Dedifferentiated amniotic fluid mesenchymal stem cell (primary cell): ENCODE data around the gene CENPB.

Experiments used
- DNase-seq: peaks from one replicate; pipeline ENCODE4 v3.0.0-alpha.2; 2016; ENCODE audit errors: extremely low spot score

The CENPB gene

DNA sequence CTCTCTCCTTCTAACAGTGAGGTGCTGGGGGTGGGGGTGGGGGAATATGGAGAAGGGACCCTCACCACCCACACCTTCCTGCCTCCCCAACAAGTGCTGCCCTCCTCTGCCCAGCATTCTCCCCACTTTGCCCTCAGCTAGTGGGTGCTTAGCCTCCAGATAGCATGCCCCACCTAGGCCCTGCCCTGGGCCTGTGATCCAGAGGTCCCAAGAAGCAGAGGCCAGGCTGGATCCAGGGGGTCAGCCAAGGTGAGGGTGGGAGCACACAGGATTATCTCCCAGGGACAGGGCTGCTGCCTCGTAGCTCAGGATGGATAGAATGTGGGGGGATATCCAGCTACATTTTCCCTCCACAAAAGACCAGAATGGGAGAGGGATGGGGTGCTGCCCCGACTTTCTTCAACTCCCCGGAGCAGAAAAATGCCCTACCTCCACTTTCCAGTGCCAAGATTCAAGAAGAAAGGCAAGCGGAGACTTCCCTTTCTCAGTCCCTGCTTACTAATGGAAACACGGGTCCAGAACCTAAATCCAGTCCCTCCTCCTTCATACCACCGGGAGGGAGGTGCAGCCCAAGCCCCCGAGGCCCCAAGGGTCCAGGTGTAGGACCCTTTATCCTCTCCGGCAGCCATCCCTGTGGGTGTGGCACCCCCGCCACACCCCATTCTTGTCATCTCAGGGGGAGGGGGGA lies 20.0 kb downstream of the CENPB start:
- no peak for DNase-seq

DNA sequence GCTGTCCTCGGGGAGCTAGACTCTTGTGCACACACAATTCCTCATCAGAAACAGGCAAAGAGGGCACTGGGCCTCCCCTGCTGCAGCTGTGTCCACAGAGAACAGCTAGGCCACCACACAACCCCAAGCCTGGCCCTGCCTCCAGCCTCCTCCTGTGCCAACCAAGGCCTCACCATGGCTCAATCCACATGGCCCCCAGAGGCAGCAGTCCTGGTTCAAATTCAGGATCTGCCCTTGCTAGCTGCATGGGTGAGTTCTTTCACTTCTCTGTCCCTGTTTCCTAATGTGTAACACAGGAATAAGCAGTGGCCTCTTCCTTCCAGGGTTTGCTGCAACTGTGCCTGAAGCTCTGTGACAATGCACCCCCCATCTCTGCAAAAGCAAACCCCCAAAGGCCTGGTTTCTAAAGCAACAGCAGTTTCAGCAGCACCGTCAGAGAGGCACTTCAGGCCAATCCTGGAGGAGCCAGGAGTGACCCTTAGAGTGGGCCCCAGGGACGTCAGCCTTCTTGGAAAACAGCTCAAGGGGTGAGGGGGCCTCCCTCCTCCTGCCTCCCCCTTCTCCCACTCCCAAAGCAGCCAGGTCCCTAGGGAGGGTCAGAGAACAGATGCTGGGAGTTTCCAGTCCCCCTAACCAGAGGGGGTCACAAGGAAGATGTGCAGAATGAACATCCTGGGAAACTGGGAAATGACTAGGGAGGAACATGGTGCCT lies 21.2 kb downstream of the CENPB start:
- DNase-seq, result no peak

DNA sequence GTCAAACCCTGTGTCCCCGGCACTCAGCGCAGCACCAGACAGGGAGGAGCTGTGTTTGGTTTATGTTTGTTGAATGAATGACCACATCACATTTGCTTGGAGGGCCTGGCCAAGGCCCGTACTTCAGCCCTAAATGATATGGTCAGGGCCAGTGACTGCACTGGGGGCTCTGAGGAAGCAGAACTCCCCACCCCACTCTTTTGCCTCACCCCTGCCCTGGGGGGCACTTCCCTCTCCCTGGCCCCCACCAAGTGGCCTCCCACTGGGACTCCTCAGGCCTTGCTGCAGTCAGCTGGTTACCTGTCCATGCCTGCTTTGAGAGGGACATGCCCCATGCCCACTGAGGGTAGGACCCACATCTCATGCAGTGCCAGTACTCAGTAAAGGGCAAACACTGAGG lies 21.9 kb downstream of the CENPB start:
- no peak for DNase-seq

DNA sequence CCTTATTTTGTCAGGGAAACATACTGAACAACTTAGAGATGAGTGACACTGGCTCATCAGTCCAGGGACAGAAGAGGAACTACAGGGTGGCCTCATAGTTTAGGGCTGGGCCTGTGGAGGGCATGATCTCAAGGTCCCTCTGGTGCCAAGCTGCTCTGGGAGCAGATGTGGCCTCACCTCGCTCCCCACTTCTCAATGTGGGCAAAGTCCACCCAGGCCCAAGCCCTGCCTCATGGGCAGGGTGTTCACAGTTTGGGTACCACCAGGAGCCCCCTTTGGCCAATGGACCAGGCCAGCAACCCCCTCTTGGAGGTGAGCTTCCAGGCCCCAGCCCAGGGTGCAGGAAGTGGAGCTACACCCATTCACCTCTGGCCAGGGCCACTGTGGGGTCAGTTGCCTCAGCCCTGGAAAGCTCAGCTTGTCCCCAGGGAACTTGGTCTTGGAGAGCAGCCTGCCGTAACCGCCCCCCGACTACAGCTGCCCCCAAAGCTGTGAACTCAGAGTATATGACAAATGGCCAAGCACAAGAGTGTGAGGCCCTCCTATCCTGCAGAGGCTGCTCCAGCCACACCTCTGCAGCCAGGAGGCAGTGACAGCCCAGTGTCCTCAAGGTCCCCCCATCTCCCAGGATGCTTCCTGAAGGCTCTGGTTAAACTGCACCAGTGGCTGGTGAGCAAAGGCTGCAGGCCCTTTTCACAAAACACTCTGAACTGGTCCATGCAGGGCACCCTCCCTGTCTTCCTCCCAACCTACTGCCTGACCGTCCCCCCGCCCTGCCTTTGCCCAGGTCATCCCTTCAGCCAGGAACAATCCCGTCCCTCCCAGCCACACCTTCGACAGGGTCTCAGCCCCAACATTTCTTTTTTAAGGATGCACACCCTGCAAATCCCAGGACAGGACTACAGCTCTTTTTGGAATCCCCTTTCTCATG lies 22.6 kb downstream of the CENPB start:
- no peak for DNase-seq

DNA sequence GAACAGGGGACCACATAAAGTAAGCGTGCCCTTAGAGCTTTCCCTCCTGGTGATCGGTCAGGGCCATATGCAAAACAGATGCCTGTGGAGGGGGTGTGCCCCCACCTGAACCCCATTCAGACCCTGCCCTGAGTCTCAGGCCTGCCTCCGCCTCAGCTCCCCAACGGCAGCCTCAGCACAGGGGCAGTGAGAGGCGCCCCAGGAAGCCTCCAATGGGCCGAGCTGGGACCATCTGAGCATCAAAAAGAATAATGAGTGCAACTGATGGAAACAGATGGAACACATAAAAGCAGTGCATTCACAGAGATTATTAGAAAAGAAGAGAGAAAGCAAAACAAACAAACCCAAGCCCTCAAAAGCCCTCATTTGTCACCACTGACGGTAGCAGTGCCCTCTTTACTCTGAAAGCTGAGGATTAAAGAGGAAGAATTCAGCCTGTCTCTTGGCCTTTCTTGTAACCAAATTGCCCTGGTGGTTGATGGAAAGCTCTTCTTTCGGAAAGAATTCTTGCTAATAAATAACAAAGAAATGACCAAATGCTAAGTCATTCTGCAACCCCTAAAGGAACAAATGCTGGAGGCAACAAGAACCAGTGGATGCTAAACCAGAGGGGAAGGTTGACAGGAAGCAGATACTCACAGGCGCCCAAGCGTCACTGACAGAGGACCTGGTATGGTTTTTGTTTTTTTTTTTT lies 25.7 kb downstream of the CENPB start:
- DNase-seq, result no peak

DNA sequence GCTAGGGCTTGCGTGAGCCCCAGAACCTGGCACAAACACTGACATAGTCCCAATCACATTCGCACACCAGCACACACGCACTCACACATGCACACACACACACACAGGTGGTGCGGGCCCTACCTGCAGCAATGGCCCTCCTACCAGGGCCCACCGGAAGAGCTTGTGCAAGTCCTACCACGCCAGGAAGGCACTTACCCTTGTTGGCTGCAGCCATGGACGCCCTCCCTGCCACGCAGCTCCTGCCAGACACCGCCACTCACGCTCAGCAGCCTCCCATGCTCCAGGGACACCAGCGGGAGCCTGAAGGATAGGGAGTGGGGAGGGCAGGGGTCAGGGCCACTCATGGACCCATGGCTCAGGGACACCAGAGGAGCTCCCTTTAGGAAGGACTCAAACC lies 26.7 kb downstream of the CENPB start:
- no peak for DNase-seq

DNA sequence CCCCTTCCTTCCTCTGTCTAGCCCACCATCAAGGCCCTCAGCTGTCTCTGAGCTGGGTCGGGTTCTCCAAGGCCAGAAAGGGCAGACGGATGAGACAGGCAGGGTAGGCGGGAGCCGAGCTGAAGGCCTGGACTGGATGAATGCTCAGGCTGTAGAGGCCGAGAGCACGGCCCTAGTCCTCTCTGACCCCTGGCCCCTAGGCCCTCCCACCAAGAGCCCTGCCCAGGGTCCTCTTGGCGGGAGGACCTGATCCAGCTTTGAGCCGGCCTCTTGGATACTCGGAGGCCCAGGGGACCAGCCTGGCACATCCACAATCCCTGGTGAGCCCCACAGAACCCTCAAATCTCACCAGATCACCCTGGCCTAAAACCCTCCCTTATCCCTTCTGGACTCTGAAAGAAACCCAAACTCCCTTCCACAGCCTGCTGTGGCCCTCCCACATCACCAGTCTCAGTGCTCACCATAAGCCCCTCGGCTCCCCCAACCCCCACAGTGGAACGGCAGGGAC lies 27.2 kb downstream of the CENPB start:
- no peak for DNase-seq

DNA sequence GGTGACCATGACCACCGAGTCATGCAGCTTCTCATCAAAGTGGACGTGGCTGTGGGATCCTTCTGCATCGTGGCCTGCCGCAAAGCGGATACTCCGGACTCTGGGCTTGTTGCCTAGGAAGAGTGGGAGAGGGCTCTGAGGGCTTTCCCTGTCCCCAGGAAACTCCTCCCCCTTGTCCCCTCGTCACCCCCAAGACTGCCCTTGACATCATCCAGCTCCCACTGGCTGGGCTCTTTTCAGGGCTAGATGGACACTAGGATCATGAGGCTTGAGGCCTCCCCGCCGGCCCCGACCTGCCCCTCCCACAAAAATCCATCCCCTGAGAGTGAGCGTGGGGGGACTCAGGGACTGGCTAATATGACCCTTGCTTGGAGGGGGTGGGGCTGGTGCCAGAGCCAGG lies 28.0 kb downstream of the CENPB start:
- no peak for DNase-seq

DNA sequence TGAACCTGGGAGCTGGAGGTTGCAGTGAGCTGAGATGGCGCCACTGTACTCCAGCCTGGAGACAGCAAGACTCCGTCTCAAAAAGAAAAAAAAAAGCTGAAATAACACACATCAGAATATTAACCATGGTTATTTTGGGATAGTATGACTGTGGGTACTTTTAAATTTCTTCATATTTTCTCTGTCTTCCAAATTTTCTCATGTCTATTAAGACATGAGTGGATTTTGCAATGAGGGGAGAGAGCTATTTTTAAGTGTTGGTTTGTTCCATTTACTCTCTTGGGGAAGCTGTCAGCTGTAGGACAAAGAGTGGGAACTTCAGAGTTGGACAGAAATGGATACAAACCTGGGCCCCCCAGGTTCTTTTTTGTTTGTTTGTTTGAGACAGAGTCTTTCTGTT lies 29.3 kb downstream of the CENPB start:
- DNase-seq, result no peak

DNA sequence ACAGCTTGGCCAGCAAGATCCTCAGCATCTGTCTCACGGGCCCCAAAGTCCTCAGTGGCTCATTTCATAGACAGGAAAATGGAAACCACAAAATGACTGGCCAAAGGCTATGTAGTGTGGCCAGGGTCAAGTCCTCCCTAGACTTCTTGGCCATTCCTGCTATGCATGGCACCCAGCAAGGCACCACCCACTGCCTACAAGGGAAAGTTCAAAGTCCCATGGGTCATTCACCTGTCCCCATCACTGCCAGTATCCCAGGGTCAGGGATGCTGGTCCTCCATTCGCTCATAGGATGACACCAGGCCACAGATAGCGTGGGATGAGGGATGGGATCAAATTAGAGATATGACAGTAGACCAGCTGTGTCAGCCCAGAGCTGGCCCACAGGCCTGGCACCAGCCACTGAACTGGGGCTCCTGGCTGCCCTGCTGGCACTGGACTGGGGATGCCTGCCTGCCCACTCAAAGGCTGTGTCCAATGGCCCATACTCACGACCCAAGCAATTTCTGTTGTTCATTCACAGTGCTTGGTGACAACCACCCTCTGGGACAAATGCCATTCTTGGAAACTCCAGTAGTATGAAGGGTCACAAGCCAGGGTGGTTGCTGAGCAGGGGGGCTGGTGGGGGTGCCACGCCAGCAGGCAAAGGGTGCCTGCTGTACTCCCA lies 30.6 kb downstream of the CENPB start:
- no peak for DNase-seq

DNA sequence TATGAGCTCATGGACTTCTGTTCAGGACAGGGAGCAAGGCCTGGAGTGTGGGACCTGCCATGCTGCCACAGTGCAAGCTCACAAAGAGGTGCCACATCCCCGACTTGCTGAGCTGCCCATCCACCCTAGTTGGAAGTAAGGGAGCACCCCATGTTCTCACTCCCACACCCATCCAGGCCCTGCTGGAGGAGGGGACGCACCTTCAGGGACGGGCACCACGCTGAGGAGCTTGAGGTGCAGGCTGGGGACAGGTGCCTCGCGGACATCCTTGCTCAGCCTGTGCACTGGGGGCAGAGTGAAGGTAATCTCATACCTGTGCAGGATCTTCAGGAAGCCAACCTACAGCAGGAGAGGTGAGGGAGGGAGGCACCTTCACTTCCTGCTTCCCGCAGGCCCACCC lies 31.3 kb downstream of the CENPB start:
- DNase-seq, result no peak

DNA sequence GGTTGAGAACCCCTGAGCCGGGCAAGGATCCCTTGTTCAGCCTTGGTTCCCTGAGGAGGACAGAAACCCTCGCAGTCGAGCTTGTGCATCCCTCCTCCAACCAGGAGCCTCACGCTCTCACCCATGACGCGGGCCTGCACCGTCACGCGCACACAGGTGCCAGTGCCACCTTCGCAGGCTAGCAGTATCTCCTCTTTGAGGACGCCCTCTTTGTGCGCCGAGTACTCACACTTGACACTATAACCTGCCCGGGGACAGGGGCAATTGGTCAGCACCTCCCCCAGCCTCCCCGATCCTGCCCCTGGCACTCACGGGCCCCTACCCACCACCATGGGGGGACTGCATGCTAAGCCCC lies 32.3 kb downstream of the CENPB start:
- no peak for DNase-seq

DNA sequence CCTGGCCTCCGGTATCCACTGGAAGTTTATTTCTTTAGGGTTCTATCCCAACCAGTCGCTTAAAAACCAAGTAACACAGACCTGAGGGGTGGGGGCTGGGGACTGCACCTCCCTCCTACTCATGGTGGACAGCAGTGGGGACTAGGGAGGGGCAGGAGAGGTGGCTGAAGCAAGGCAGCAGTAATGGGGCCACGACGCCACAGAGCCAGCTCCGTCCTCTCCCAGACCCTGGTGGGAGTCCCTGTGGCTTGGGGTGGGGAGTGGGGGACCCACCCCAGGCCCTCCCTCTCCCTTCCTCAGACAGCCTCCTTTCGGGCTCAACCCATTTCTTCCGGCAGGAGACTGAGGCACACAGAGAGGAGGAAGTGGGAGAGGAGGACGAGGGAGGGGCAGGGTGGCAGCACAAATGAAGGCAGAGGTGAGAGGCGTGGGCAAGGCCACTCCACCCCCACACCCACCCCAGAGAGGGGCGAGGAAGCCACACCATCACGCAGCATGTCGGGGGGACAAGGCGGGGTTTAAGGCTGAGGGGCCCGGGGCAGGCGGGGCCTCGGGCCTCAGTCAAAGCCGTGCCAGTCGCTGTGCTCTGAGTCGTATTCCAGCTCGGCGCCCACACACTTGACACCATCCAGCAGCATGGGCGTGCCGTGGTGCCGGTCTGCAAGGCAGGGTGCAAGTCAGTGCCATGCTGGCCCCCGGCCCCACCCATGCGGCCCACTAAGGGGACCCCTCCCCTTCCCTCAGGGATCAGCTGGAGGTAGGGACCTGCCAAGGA lies 32.9 kb downstream of the CENPB start:
- DNase-seq, result no peak

DNA sequence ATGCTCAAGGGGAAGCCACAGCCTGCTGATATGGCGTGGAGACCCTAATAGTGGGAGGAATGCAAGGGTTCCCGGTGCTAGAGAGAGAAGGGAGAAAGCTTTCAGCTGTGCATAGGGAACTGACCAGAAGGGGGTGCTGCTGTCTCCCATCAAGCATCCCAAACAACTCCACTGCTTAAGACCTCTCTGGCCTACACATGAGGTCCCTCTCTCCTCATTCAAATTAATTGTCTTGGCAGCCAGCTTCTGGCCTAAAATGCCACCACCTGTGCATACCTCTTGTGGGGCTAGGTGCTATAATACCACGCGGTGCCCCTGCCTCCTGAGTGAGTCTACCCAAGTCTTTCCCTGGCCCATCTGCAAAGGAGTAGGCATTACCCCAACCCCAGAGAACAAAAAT lies 33.4 kb downstream of the CENPB start:
- peak; percentile 26 for DNase-seq

DNA sequence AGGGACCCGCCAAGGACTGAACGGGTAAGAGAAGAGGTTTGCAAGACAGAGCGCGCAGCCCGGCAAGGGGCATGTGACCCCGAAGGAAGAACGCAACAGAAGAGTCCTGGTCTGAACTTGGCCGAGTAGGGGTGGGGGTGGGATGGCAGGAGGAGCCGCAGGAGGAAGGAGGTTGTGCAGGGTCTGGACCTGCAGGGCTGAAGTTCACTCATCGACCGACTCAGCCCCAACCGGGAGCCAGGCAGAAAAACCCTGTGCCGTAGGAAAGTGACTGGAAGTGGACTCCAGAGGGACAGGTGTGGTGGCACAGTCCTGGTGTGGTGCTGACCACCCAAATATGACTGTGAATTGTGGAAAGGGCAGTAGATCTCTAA lies 34.2 kb downstream of the CENPB start:
- no peak for DNase-seq

DNA sequence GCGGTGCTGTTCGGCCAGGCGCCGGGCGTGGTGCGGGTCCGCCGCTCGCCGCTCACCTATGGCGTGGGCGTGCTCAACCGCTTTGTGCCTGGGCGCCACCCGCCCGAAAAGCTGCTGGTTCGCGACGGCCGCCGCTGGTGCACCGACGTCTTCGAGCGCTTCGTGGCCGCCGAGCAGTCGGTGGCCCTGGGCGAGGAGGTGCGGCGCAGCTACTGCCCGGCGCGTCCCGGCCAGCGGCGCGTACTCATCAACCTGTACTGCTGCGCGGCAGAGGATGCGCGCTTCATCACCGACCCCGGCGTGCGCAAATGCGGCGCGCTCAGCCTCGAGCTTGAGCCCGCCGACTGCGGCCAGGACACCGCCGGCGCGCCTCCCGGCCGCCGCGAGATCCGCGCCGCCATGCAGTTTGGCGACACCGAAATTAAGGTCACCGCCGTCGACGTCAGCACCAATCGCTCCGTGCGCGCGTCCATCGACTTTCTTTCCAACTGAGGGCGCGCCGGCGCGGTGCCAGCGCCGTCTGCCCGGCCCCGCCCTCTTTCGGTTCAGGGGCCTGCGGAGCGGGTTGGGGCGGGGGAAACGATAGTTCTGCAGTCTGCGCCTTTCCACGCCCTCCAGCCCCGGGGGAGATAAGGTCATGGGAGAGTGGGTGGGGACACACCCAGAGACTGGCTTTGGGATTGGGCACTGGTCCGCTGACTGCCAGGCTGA lies 34.7 kb downstream of the CENPB start:
- no peak for DNase-seq

DNA sequence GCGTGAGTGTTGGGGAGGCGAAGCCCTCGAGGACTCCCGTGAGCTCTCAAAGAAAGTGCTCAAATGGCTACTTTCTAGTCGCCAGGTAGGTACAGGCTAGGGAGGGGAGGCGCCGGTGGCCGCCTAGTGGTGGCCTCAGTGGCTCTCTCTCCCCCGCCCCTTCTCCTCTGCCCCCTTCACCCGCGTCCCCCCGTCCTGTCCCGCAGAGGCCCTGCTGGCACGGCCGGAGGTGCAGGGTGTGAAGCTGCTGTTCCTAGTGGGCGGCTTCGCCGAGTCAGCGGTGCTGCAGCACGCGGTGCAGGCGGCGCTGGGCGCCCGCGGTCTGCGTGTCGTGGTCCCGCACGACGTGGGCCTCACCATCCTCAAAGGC lies 35.2 kb downstream of the CENPB start:
- no peak for DNase-seq

DNA sequence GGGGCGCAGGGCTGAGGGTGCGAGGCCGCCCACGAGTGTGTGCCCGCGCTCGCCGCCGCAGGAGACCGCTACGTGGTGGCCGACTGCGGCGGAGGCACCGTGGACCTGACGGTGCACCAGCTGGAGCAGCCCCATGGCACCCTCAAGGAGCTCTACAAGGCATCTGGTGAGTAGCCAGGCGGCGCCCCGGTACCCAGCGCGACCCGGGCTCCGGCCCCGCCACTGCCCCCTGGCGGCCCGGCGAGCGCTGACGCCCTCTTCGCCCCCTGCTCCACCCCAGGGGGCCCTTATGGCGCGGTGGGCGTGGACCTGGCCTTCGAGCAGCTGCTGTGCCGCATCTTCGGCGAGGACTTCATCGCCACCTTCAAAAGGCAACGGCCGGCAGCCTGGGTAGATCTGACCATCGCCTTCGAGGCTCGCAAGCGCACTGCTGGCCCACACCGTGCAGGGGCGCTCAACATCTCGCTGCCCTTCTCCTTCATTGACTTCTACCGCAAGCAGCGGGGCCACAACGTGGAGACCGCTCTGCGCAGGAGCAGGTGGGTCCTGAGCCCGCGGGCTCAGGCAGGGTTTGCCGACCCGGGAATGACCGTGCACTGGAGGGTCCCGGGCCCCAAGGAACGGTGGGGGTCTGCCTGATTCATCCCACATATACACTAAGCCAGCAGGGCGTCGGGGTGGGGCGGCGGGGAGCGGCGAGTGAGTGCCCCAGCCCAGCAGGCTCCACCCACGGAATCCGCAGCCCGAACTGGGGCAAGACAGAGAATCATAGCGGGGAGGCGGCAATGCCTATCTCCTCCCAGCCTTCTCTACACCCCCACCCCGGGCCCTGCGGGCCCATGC lies 36.6 kb downstream of the CENPB start:
- DNase-seq, result no peak

DNA sequence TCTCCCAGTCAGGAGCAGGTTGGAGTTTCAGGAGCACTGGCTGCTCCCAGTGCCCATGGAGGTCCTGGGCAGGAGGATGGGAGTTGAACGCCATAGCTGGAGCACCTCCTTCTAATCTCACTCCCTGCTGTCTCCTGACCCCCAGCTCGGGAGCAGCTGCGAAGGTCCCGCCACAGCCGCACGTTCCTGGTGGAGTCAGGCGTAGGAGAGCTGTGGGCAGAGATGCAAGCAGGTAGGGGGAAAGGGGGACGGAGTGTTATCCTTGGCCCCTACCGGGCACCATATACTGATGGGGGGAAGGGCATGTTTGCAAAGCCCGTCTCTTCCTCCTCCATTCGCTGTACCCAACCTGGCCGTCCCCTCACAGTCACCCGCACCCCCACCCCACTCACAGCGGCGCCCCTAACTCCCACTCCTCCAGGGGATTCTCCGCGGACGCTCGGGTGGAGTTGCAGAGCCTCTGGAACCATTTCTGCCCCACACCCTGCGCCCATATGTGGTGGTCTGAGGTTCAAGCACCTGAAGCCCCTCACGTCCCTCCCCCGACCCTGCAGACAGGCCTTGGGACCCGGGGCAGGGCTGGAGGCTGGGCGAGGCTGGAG lies 37.4 kb downstream of the CENPB start:
- DNase-seq, result no peak
